ENCODE measurements around the gene PPP6R1. TPM values are rescaled to one million over a fixed set of nuclear protein-coding genes. Genes with fewer than 3 reads are reported as not detected.

Gene PPP6R1
- total RNA-seq, 1 experiment from 2014 or later: 159 TPM

DNA sequence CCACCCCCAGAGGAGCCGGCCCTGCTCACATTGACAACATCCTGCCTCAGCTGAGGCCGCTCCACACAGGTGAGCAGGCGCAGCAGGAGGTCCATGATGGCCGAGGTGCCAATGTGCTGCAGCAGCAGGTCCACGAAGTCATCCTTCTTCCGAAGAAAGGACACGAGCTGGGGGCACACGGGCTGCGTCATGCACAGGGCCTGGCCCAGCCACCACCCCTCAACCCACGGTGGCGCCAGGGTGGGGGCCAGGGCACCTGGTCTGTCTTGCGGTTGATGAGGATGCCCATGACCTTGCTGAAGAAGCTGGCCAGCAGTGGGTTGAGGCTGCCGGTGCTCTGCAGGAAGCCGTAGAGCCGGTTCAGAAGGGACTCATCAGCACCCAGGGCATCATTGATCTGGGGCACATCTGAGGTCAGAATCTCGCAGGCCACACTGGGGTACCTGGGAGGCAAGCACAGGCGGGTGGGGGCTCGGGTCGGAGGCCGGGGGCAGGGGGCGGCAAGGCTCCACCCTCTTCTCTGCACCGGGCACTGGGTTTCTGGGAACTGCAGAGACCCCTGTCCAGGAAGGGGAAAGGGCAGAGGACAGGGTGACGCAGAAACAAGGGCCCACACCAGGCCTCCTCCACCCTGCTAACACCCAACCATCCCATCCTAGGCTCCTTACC, 13.4 kb downstream of the PPP6R1 start:
- no peaks in the 10 kb centered on the region for H3K9me3 ChIP-seq (ENCODE audit: insufficient read depth, low read depth)
- H3K79me2 ChIP-seq (ENCODE audit: low read depth): peaks cover 47% of the 10 kb centered on the region
- H3K4me1 ChIP-seq (replicated peaks; ENCODE audit: insufficient read depth): peaks cover 29% of the 10 kb centered on the region
- intact Hi-C loops (cut with micrococcal nuclease; ENCODE audit: unreplicated experiment): no loop called here
- H3K4me2 ChIP-seq: no peak overlapping the region
- H3F3A ChIP-seq (ENCODE audit: insufficient read depth, low read depth): peaks cover 19% of the 10 kb centered on the region; the same call in 1 of the 2 replicates
- no peak overlapping the region for H3K4me3 ChIP-seq
- TF ChIP-seq EZH2 (IDR thresholded peaks at IDR 0.05; ENCODE audit: low read depth): no peak
- TF ChIP-seq, protein P1, sequence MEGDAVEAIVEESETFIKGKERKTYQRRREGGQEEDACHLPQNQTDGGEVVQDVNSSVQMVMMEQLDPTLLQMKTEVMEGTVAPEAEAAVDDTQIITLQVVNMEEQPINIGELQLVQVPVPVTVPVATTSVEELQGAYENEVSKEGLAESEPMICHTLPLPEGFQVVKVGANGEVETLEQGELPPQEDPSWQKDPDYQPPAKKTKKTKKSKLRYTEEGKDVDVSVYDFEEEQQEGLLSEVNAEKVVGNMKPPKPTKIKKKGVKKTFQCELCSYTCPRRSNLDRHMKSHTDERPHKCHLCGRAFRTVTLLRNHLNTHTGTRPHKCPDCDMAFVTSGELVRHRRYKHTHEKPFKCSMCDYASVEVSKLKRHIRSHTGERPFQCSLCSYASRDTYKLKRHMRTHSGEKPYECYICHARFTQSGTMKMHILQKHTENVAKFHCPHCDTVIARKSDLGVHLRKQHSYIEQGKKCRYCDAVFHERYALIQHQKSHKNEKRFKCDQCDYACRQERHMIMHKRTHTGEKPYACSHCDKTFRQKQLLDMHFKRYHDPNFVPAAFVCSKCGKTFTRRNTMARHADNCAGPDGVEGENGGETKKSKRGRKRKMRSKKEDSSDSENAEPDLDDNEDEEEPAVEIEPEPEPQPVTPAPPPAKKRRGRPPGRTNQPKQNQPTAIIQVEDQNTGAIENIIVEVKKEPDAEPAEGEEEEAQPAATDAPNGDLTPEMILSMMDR (conservative IDR thresholded peaks at IDR 0.05): no peak
- ChIA-PET POLR2A (ENCODE audit: unreplicated experiment) (interaction anchor here (0.6 kb wide), 1 partner anchor 782 kb away, joined by 5 read pairs; the partner anchor contains the start of gene LENG9), CTCF (no interaction called here)
- no peak overlapping the region for H2AFZ ChIP-seq
- no peak overlapping the region for H3K27ac ChIP-seq
- no peak for DNase-seq
- H3K36me3 ChIP-seq (ENCODE audit: low read depth): peaks cover 20% of the 10 kb centered on the region
- no peaks in the 10 kb centered on the region for H3K27me3 ChIP-seq (ENCODE audit: insufficient read depth, low read depth)
- BruUV-seq (replicated peaks): no TSS peak
- no peaks in the 10 kb centered on the region for H3K9me2 ChIP-seq (ENCODE audit: insufficient read depth)
- H4K20me1 ChIP-seq (ENCODE audit: insufficient read depth): peaks cover 57% of the 10 kb centered on the region

DNA sequence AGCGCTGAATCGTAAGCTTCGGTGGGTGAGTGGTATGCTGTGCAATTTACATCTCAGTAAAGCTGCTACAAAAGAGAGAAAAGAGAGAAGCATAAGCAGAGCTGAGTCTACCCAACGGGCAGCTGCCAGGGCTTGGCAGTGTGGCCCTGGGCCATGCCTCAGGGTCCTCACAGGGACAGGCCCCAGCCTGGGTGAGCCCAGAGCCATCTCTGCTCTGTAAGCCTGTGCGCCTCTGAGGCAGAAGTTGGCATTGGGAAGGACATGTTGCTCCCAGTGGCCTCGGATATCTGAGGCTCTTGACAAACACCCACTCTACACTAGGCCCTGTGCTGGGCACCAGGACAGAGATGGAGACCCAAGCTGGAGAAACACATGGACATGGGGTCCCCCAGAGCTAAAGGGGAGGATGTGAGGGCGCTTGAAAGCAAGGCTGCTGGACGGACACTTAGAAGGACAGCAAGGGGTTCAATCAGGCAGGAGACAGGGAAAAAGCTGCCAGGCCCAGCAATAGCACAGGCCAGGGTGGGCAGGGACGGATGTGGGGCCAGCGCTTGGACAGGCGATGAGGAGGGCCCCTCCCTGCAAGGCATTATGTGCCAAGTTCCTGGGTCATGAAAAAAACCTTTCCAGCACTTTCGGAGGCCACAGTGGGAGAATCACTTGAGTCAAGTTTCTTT, 14.7 kb downstream of the PPP6R1 start:
- ChIA-PET POLR2A (ENCODE audit: unreplicated experiment) (no interaction called here), CTCF (no interaction called here)
- no peak overlapping the region for H3K4me2 ChIP-seq
- H3K4me1 ChIP-seq (replicated peaks; ENCODE audit: insufficient read depth): peaks cover 24% of the 10 kb centered on the region
- TF ChIP-seq EZH2 (IDR thresholded peaks at IDR 0.05; ENCODE audit: low read depth): no peak
- TF ChIP-seq, protein P1 (conservative IDR thresholded peaks at IDR 0.05): no peak
- H3K9me2 ChIP-seq (ENCODE audit: insufficient read depth): no peaks in the 10 kb centered on the region
- H3F3A ChIP-seq (ENCODE audit: insufficient read depth, low read depth): peaks cover 19% of the 10 kb centered on the region; the same call in 1 of the 2 replicates
- no peaks in the 10 kb centered on the region for H3K27me3 ChIP-seq (ENCODE audit: insufficient read depth, low read depth)
- intact Hi-C loops (cut with micrococcal nuclease; ENCODE audit: unreplicated experiment): no loop called here
- DNase-seq: no peak
- no peak overlapping the region for H3K27ac ChIP-seq
- peaks cover 34% of the 10 kb centered on the region for H3K79me2 ChIP-seq (ENCODE audit: low read depth)
- peaks cover 25% of the 10 kb centered on the region for H3K36me3 ChIP-seq (ENCODE audit: low read depth)
- H3K4me3 ChIP-seq: no peak overlapping the region
- H2AFZ ChIP-seq: no peak overlapping the region
- no peaks in the 10 kb centered on the region for H3K9me3 ChIP-seq (ENCODE audit: insufficient read depth, low read depth)
- H4K20me1 ChIP-seq (ENCODE audit: insufficient read depth): peaks cover 44% of the 10 kb centered on the region
- BruUV-seq (replicated peaks): TSS peak; percentile 18

DNA sequence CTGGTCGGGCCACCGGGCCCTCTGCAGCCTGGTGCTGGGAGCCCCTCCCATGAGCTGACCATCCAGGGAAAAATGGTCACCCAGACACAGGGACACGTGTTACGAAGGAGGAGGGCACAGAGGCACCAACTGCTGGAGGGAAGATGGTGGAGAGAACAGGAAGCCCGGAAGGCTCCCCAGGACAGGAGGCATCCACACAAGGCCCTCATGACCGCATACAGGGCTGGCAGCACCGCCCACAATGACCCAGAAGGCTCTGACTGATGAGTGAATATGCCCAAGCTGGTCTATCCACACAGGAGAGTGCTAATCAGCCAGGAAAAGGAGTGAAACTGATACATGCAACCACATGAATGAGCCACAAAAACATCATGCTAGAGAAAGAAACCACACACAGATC, 16.3 kb downstream of the PPP6R1 start:
- H3K4me3 ChIP-seq: no peak overlapping the region
- H3K4me2 ChIP-seq: no peak overlapping the region
- H3F3A ChIP-seq (ENCODE audit: insufficient read depth, low read depth): peaks cover 12% of the 10 kb centered on the region; the same call in 1 of the 2 replicates
- intact Hi-C loops (cut with micrococcal nuclease; ENCODE audit: unreplicated experiment): no loop called here
- H2AFZ ChIP-seq: no peak overlapping the region
- H3K27me3 ChIP-seq (ENCODE audit: insufficient read depth, low read depth): no peaks in the 10 kb centered on the region
- peaks cover 18% of the 10 kb centered on the region for H3K79me2 ChIP-seq (ENCODE audit: low read depth)
- POLR2A ChIA-PET (ENCODE audit: unreplicated experiment): no interaction called here
- no peak for DNase-seq
- BruUV-seq (replicated peaks): no TSS peak
- H4K20me1 ChIP-seq (ENCODE audit: insufficient read depth): peaks cover 29% of the 10 kb centered on the region
- CTCF ChIA-PET: no interaction called here
- no peaks in the 10 kb centered on the region for H3K9me2 ChIP-seq (ENCODE audit: insufficient read depth)
- peaks cover 7% of the 10 kb centered on the region for H3K4me1 ChIP-seq (replicated peaks; ENCODE audit: insufficient read depth)
- no peaks in the 10 kb centered on the region for H3K9me3 ChIP-seq (ENCODE audit: insufficient read depth, low read depth)
- no peak for TF ChIP-seq EZH2 (IDR thresholded peaks at IDR 0.05; ENCODE audit: low read depth)
- TF ChIP-seq, protein P1 (conservative IDR thresholded peaks at IDR 0.05): no peak
- H3K27ac ChIP-seq: no peak overlapping the region
- H3K36me3 ChIP-seq (ENCODE audit: low read depth): peaks cover 31% of the 10 kb centered on the region
